HepG2 (cell line): ENCODE measurements around the gene NT5DC4. TPM values are rescaled to one million over a fixed set of nuclear protein-coding genes. Genes with fewer than 3 reads are reported as not detected.

Experiments
- ETV5 ChIP-seq: IDR thresholded peaks from 2 replicates; pipeline ENCODE4 v1.6.1; 2018; ENCODE audit warnings: missing biosample characterization, missing genetic modification reagents, inconsistent platforms, borderline replicate concordance
- FOXK1 ChIP-seq: sonication (generic); formaldehyde crosslinking; IDR thresholded peaks from 2 replicates; pipeline ENCODE4 v1.4.0; 2020; ENCODE audit warnings: low read depth, missing genetic modification reagents, borderline replicate concordance
- NAIF1 ChIP-seq: sonication (generic); formaldehyde crosslinking; IDR thresholded peaks from 2 replicates; pipeline ENCODE4 v1.5.0; 2020; ENCODE audit warnings: mild to moderate bottlenecking, missing genetic modification reagents, borderline replicate concordance
- NCOR1 ChIP-seq: fragments of 200-600 bp; sonication (generic); IDR thresholded peaks from 2 replicates; pipeline ENCODE4 v1.7.0; 2017; ENCODE audit warnings: antibody characterized with exemption, low read length, borderline replicate concordance
- SIX4 ChIP-seq: sonication (generic); formaldehyde crosslinking; IDR thresholded peaks from 2 replicates; pipeline ENCODE4 v1.4.0; 2020; ENCODE audit warnings: missing genetic modification reagents
- SRSF9 ChIP-seq: fragments of 200-400 bp; formaldehyde crosslinking; IDR thresholded peaks from 2 replicates; pipeline ENCODE4 v1.6.1; 2018; ENCODE audit warnings: borderline replicate concordance, mild to moderate bottlenecking, low read depth, low read length; ENCODE audit not compliant: insufficient read depth, poor library complexity, severe bottlenecking
- ZNF567 ChIP-seq: sonication (generic); formaldehyde crosslinking; IDR thresholded peaks from 2 replicates; pipeline ENCODE4 v1.8.1; 2023; ENCODE audit warnings: mild to moderate bottlenecking, missing genetic modification reagents, borderline replicate concordance
- ZNF644 ChIP-seq: IDR thresholded peaks from 2 replicates; pipeline ENCODE4 v1.6.1; 2016; ENCODE audit warnings: low read depth
- ZNF790 ChIP-seq: sonication (generic); formaldehyde crosslinking; IDR thresholded peaks from 2 replicates; pipeline ENCODE4 v1.8.0; 2022; ENCODE audit warnings: missing genetic modification reagents, mild to moderate bottlenecking, borderline replicate concordance
- polyA plus RNA-seq, 8 experiments: library from polyadenylated mRNA; depleted of rRNA in 3 of 8; stranded (reverse) in 7 of 8; unstranded in 1 of 8; fragments of >200 nt; fragmentation: Illumina TruSeq in 4 of 8; extraction: Trizol in 4 of 8; gene quantifications; 2 replicates each; pipeline versions ENCODE4 v1.2.1 to v1.2.3, GENCODE V29; 2011 to 2016; ENCODE audit warnings: low read depth in 4 of 8, missing spikeins in 1 of 8, mixed read lengths in 1 of 8; ENCODE audit not compliant: insufficient read depth in 1 of 8
- total RNA-seq, 5 experiments: library from RNA; depleted of rRNA; stranded (reverse); fragments of >200 nt; fragmentation: Illumina TruSeq; extraction: Trizol; gene quantifications; 2 replicates each; pipeline ENCODE4 v1.2.3, GENCODE V29; 2016; ENCODE audit warnings: low read depth in 1 of 5
- TF ChIP-seq, protein P1 (sequence below), 2 experiments: sonication (generic) in 1 of 2; formaldehyde crosslinking in 1 of 2; IDR thresholded peaks; 2 replicates each; pipeline versions ENCODE4 v1.5.1 to v1.6.1; 2011 to 2020; ENCODE audit warnings: borderline replicate concordance in 1 of 2, low read depth in 1 of 2, low read length in 1 of 2, mild to moderate bottlenecking in 1 of 2, missing genetic modification reagents in 1 of 2, moderate library complexity in 1 of 2
- TF ChIP-seq, protein P2 (sequence below): sonication (generic); formaldehyde crosslinking; IDR thresholded peaks from 2 replicates; pipeline ENCODE4 v1.8.1; 2023; ENCODE audit warnings: missing genetic modification reagents, mild to moderate bottlenecking, borderline replicate concordance
- TF ChIP-seq, protein P3 (sequence below): sonication (generic); formaldehyde crosslinking; IDR thresholded peaks from 2 replicates; pipeline ENCODE4 v1.4.0; 2020; ENCODE audit warnings: low read depth, mild to moderate bottlenecking, missing genetic modification reagents

The NT5DC4 gene
- total and polyA plus RNA-seq, 2 of the 13 experiments (the other 11 are each of a cell fraction or from before 2014, with no cell fraction given) = 0.04 to 4.2 TPM

DNA sequence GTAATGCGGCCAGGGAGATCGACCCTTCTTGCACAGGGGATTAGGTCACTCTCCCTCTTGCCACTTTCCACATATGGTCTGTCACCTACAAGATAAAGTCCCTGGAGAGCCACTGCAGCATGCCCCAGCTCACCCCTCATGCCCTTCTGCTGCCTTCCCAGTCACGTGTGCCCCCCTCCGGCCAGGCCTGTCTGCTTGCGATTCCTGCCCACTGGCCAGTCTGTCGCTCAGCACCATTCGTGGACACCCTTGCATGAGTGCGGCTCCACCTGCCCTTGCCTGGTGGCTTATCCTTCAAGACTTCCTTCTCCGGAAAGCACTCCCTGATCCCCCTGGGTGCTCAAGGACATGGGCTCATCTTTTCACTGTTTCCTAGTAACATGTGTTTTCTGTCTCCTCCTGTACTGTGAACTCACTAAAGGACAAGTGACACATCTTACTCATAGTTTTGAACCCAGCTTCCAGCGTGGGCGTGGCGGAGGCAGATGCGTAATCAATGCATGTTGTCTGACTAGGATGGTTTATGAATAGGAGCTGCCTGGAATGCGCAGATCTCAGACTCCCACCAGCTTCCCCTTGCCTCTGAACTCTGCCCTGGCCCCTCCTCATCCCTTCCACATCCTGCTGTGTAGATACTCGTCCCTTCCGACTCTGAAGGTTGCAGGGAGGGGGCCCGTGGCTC is 7.8 kb upstream of the NT5DC4 start (continued):
- no peak for TF ChIP-seq ZNF644
- no peak for TF ChIP-seq NCOR1
- no peak for TF ChIP-seq FOXK1 (CRISPR knock-in tag)
- TF ChIP-seq, protein P1, sequence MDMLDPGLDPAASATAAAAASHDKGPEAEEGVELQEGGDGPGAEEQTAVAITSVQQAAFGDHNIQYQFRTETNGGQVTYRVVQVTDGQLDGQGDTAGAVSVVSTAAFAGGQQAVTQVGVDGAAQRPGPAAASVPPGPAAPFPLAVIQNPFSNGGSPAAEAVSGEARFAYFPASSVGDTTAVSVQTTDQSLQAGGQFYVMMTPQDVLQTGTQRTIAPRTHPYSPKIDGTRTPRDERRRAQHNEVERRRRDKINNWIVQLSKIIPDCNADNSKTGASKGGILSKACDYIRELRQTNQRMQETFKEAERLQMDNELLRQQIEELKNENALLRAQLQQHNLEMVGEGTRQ (IDR thresholded peaks at IDR 0.05; ENCODE audit: low read depth, low read length) = peak; percentile 35; the same call in 1 of the 2 replicates
- TF ChIP-seq, protein P1 (CRISPR knock-in tag; IDR thresholded peaks at IDR 0.05; ENCODE audit: borderline replicate concordance) = no peak
- no peak for TF ChIP-seq ZNF790 (CRISPR knock-in tag)
- TF ChIP-seq SRSF9 = no peak
- peak; percentile 61; the same call in 1 of the 2 replicates for TF ChIP-seq ETV5
- TF ChIP-seq ZNF567 = no peak
- TF ChIP-seq, protein P2, sequence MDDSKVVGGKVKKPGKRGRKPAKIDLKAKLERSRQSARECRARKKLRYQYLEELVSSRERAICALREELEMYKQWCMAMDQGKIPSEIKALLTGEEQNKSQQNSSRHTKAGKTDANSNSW (CRISPR knock-in tag) = no peak
- TF ChIP-seq SIX4 = no peak
- TF ChIP-seq, protein P3, sequence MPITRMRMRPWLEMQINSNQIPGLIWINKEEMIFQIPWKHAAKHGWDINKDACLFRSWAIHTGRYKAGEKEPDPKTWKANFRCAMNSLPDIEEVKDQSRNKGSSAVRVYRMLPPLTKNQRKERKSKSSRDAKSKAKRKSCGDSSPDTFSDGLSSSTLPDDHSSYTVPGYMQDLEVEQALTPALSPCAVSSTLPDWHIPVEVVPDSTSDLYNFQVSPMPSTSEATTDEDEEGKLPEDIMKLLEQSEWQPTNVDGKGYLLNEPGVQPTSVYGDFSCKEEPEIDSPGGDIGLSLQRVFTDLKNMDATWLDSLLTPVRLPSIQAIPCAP (CRISPR knock-in tag) = no peak
- TF ChIP-seq NAIF1 = peak; percentile 89
- TF ChIP-seq, all 625 proteins: peak for 39
